ENCODE results near the gene MTA3.
A peak's percentile ranks its signal among the peaks of the same experiment; 100 is the strongest.

MTA3 gene

GRCh38 chr2:42748840-42749239 lies 180.4 kb downstream of the MTA3 start:
- DNase-seq = no peak
- no peaks in the 10 kb centered on the region for H3K4me1 Mint-ChIP-seq
- no peaks in the 10 kb centered on the region for H3K27me3 Mint-ChIP-seq
- ATAC-seq = no peak
- no peak overlapping the region for H3K4me3 Mint-ChIP-seq
- no peaks in the 10 kb centered on the region for H3K9me3 Mint-ChIP-seq
- no peak overlapping the region for H3K27ac Mint-ChIP-seq

GRCh38 chr2:42752314-42752713 lies 183.9 kb downstream of the MTA3 start:
- H3K27ac Mint-ChIP-seq = peak overlapping the region in 1 of 2 donors; percentile 20
- DNase-seq = no peak
- ATAC-seq = no peak
- H3K4me3 Mint-ChIP-seq = no peak overlapping the region
- no peaks in the 10 kb centered on the region for H3K9me3 Mint-ChIP-seq
- H3K4me1 Mint-ChIP-seq = no peaks in the 10 kb centered on the region
- H3K27me3 Mint-ChIP-seq = no peaks in the 10 kb centered on the region

GRCh38 chr2:42752816-42753813 lies 184.7 kb downstream of the MTA3 start:
- Mint-ChIP-seq H3K27ac (no peak overlapping the region), H3K4me1 (no peaks in the 10 kb centered on the region), H3K9me3 (no peaks in the 10 kb centered on the region), H3K4me3 (no peak overlapping the region), H3K27me3 (no peaks in the 10 kb centered on the region)
- no peak for ATAC-seq
- no peak for DNase-seq

- ATAC-seq (no peak), DNase-seq (no peak)
- Mint-ChIP-seq H3K4me1 (no peaks in the 10 kb centered on the region), H3K27me3 (no peaks in the 10 kb centered on the region), H3K27ac (peak overlapping the region; percentile 27 to 28), H3K4me3 (no peak overlapping the region), H3K9me3 (no peaks in the 10 kb centered on the region)
Observed at GRCh38 chr2:42754021-42754775, 185.8 kb downstream of the MTA3 start.

GRCh38 chr2:42754776-42755140 lies 186.3 kb downstream of the MTA3 start:
- H3K4me3 Mint-ChIP-seq = no peak overlapping the region
- DNase-seq (no peak), ATAC-seq (no peak)
- no peaks in the 10 kb centered on the region for H3K9me3 Mint-ChIP-seq
- H3K27me3 Mint-ChIP-seq = no peaks in the 10 kb centered on the region
- no peaks in the 10 kb centered on the region for H3K4me1 Mint-ChIP-seq
- H3K27ac Mint-ChIP-seq = peak overlapping the region; percentile 7 to 28

- DNase-seq (no peak), ATAC-seq (no peak)
- no peak overlapping the region for H3K4me3 Mint-ChIP-seq
- no peak overlapping the region for H3K27ac Mint-ChIP-seq
- H3K27me3 Mint-ChIP-seq = no peaks in the 10 kb centered on the region
- H3K4me1 Mint-ChIP-seq = no peaks in the 10 kb centered on the region
- no peaks in the 10 kb centered on the region for H3K9me3 Mint-ChIP-seq
Observed at GRCh38 chr2:42755191-42755880, 186.9 kb downstream of the MTA3 start.

- ATAC-seq (peak; percentile 14), DNase-seq (no peak)
- no peaks in the 10 kb centered on the region for H3K9me3 Mint-ChIP-seq
- H3K4me1 Mint-ChIP-seq = no peaks in the 10 kb centered on the region
- H3K27ac Mint-ChIP-seq = peak overlapping the region in 1 of 2 donors; percentile 75
- H3K4me3 Mint-ChIP-seq = no peak overlapping the region
- no peaks in the 10 kb centered on the region for H3K27me3 Mint-ChIP-seq
Observed at GRCh38 chr2:42756150-42756775, 187.8 kb downstream of the MTA3 start.

GRCh38 chr2:42756966-42757513 lies 188.6 kb downstream of the MTA3 start:
- no peaks in the 10 kb centered on the region for H3K4me1 Mint-ChIP-seq
- no peak overlapping the region for H3K27ac Mint-ChIP-seq
- peak; percentile 24 for ATAC-seq
- no peak overlapping the region for H3K4me3 Mint-ChIP-seq
- H3K9me3 Mint-ChIP-seq = no peaks in the 10 kb centered on the region
- no peaks in the 10 kb centered on the region for H3K27me3 Mint-ChIP-seq
- DNase-seq = no peak

GRCh38 chr2:42757981-42758740 lies 189.7 kb downstream of the MTA3 start:
- Mint-ChIP-seq H3K4me3 (no peak overlapping the region), H3K27me3 (no peaks in the 10 kb centered on the region), H3K27ac (peak overlapping the region in 1 of 2 donors; percentile 5), H3K9me3 (no peaks in the 10 kb centered on the region), H3K4me1 (no peaks in the 10 kb centered on the region)
- DNase-seq = no peak
- ATAC-seq = no peak

- H3K27me3 Mint-ChIP-seq = no peaks in the 10 kb centered on the region
- no peak overlapping the region for H3K4me3 Mint-ChIP-seq
- H3K4me1 Mint-ChIP-seq = peaks cover 4% of the 10 kb centered on the region
- no peaks in the 10 kb centered on the region for H3K9me3 Mint-ChIP-seq
- no peak for ATAC-seq
- no peak for DNase-seq
- H3K27ac Mint-ChIP-seq = peak overlapping the region in 1 of 2 donors; percentile 0
Observed at GRCh38 chr2:42758751-42759150, 190.3 kb downstream of the MTA3 start.

- Mint-ChIP-seq H3K4me1 (peaks cover 4% of the 10 kb centered on the region), H3K27me3 (no peaks in the 10 kb centered on the region), H3K27ac (peak overlapping the region in 1 of 2 donors; percentile 3), H3K4me3 (no peak overlapping the region), H3K9me3 (no peaks in the 10 kb centered on the region)
- DNase-seq (no peak), ATAC-seq (peak; percentile 6)
Observed at GRCh38 chr2:42761554-42761953, 193.1 kb downstream of the MTA3 start.

GRCh38 chr2:42762155-42762554 lies 193.7 kb downstream of the MTA3 start:
- no peak overlapping the region for H3K4me3 Mint-ChIP-seq
- H3K27ac Mint-ChIP-seq = peak overlapping the region in 1 of 2 donors; percentile 59
- no peaks in the 10 kb centered on the region for H3K27me3 Mint-ChIP-seq
- ATAC-seq = no peak
- H3K4me1 Mint-ChIP-seq = peaks cover 4% of the 10 kb centered on the region
- H3K9me3 Mint-ChIP-seq = no peaks in the 10 kb centered on the region
- DNase-seq = no peak

GRCh38 chr2:42762823-42763804 lies 194.7 kb downstream of the MTA3 start:
- peak overlapping the region; percentile 51 to 59 for H3K27ac Mint-ChIP-seq
- H3K9me3 Mint-ChIP-seq = no peaks in the 10 kb centered on the region
- DNase-seq = no peak

More at GRCh38 chr2:42762823-42763804, 194.7 kb downstream of the MTA3 start:
- Mint-ChIP-seq H3K27me3 (no peaks in the 10 kb centered on the region), H3K4me3 (no peak overlapping the region), H3K4me1 (peaks cover 4% of the 10 kb centered on the region)
- ATAC-seq = no peak
